Astrocyte (in vitro differentiated cells and primary cell): ENCODE data around the gene TMEM44. TPM values are rescaled to one million over a fixed set of nuclear protein-coding genes. Genes with fewer than 3 reads are reported as not detected.

ENCODE experiments used
- DNase-seq: peaks from one replicate; pipeline ENCODE4 v3.0.0-alpha.2; 2010; ENCODE audit warnings: low read depth
- FAIRE-seq: peaks from 2 replicates; lab custom pipeline; 2011; peaks lifted over from hg19 to GRCh38; lab: Jason Lieb, UNC
- H2AFZ ChIP-seq: 2 replicates; pipeline ENCODE4 v1.6.0; 2012; ENCODE audit warnings: low read depth, low read length, inconsistent platforms
- H3K27ac ChIP-seq: 2 replicates; pipeline ENCODE4 v1.5.1; 2011; ENCODE audit warnings: low read depth, low read length, inconsistent platforms
- H3K27me3 ChIP-seq: 2 replicates; pipeline ENCODE4 v1.6.0; 2011; ENCODE audit warnings: low read length, inconsistent platforms; ENCODE audit not compliant: insufficient read depth
- H3K36me3 ChIP-seq: 2 replicates; pipeline ENCODE4 v1.5.1; 2011; ENCODE audit warnings: low read length, inconsistent platforms; ENCODE audit not compliant: insufficient read depth
- H3K4me1 ChIP-seq: 2 replicates; pipeline ENCODE4 v1.5.1; 2011; ENCODE audit warnings: low read length, inconsistent platforms; ENCODE audit not compliant: insufficient read depth
- H3K4me2 ChIP-seq: 2 replicates; pipeline ENCODE4 v1.6.0; 2012; ENCODE audit warnings: low read length, inconsistent platforms
- H3K4me3 ChIP-seq: 2 replicates; pipeline ENCODE4 v1.5.1; 2011; ENCODE audit warnings: low read depth, mild to moderate bottlenecking, low read length, inconsistent platforms; ENCODE audit not compliant: insufficient read depth
- H3K79me2 ChIP-seq: 2 replicates; pipeline ENCODE4 v1.6.0; 2012; ENCODE audit warnings: mild to moderate bottlenecking, low read length, inconsistent platforms; ENCODE audit not compliant: insufficient read depth
- H3K9ac ChIP-seq: 2 replicates; pipeline ENCODE4 v1.6.0; 2012; ENCODE audit warnings: mild to moderate bottlenecking, low read length, inconsistent platforms
- H3K9me3 ChIP-seq: 2 replicates; pipeline ENCODE4 v1.5.1; 2012; ENCODE audit warnings: low read depth, mild to moderate bottlenecking, low read length, inconsistent platforms; ENCODE audit not compliant: insufficient read depth
- H4K20me1 ChIP-seq: 2 replicates; pipeline ENCODE4 v1.6.0; 2012; ENCODE audit warnings: low read length, inconsistent platforms; ENCODE audit not compliant: insufficient read depth
- H3K27ac Mint-ChIP-seq: one replicate; pipeline ENCODE4 v1.8.0; 2021; ENCODE audit warnings: mild to moderate bottlenecking, mixed read lengths; ENCODE audit not compliant: unreplicated experiment
- H3K27me3 Mint-ChIP-seq: one replicate; pipeline ENCODE4 v1.8.0; 2021; ENCODE audit warnings: low read depth, mixed read lengths; ENCODE audit not compliant: unreplicated experiment
- H3K36me3 Mint-ChIP-seq: one replicate; pipeline ENCODE4 v1.8.0; 2021; ENCODE audit warnings: low read depth, mixed read lengths; ENCODE audit not compliant: unreplicated experiment
- H3K4me1 Mint-ChIP-seq: one replicate; pipeline ENCODE4 v1.8.0; 2021; ENCODE audit warnings: low read depth, mixed read lengths; ENCODE audit not compliant: unreplicated experiment
- H3K4me3 Mint-ChIP-seq: one replicate; pipeline ENCODE4 v1.8.0; 2021; ENCODE audit warnings: mild to moderate bottlenecking, moderate library complexity, mixed read lengths; ENCODE audit not compliant: unreplicated experiment
- H3K9me3 Mint-ChIP-seq: one replicate; pipeline ENCODE4 v1.8.0; 2021; ENCODE audit warnings: mild to moderate bottlenecking, mixed read lengths; ENCODE audit not compliant: unreplicated experiment
- CTCF ChIP-seq: IDR thresholded peaks from 2 replicates; pipeline ENCODE4 v1.5.1; 2011; ENCODE audit warnings: low read depth, mild to moderate bottlenecking, inconsistent platforms, low read length, moderate library complexity; ENCODE audit not compliant: insufficient read depth
- EZH2 ChIP-seq: IDR thresholded peaks from 2 replicates; pipeline ENCODE4 v1.6.1; 2012; ENCODE audit warnings: mild to moderate bottlenecking, low read length, inconsistent platforms; ENCODE audit not compliant: insufficient read depth
- total RNA-seq: library from RNA; stranded (reverse); gene quantifications from 2 replicates; pipeline ENCODE4 v1.2.1, GENCODE V29; 2021

Gene TMEM44
- total RNA-seq, 1 donor from 2014 or later: 9.8 TPM

GRCh38 chr3:194569252-194569651, 64.0 kb downstream of the TMEM44 start:
- H3K9me3 ChIP-seq: no peaks in the 10 kb centered on the region
- no peaks in the 10 kb centered on the region for H4K20me1 ChIP-seq
- no peaks in the 10 kb centered on the region for H3K79me2 ChIP-seq
- Mint-ChIP-seq H3K9me3 (no peaks in the 10 kb centered on the region), H3K4me3 (no peak overlapping the region), H3K27me3 (no peaks in the 10 kb centered on the region), H3K4me1 (peaks cover 36% of the 10 kb centered on the region), H3K36me3 (no peaks in the 10 kb centered on the region), H3K27ac (no peak overlapping the region)
- H3K4me2 ChIP-seq: no peak overlapping the region
- no peak overlapping the region for H3K4me3 ChIP-seq
- no peak for FAIRE-seq
- no peaks in the 10 kb centered on the region for H3K27me3 ChIP-seq
- H3K36me3 ChIP-seq: no peaks in the 10 kb centered on the region
- TF ChIP-seq CTCF (no peak), EZH2 (no peak)
- peaks cover 33% of the 10 kb centered on the region for H3K4me1 ChIP-seq
- DNase-seq: no peak
- no peak overlapping the region for H3K9ac ChIP-seq
- H3K27ac ChIP-seq: no peak overlapping the region
- H2AFZ ChIP-seq: no peak overlapping the region

GRCh38 chr3:194565597-194566190, 67.5 kb downstream of the TMEM44 start:
- Mint-ChIP-seq H3K4me1 (peaks cover 10% of the 10 kb centered on the region), H3K36me3 (no peaks in the 10 kb centered on the region), H3K27ac (peak overlapping the region; percentile 66), H3K27me3 (peaks cover 2% of the 10 kb centered on the region), H3K9me3 (no peaks in the 10 kb centered on the region), H3K4me3 (no peak overlapping the region)
- peak overlapping the region; percentile 61 for H3K4me2 ChIP-seq
- no peaks in the 10 kb centered on the region for H3K27me3 ChIP-seq
- no peak overlapping the region for H3K4me3 ChIP-seq
- H3K79me2 ChIP-seq: no peaks in the 10 kb centered on the region
- H3K4me1 ChIP-seq: peaks cover 13% of the 10 kb centered on the region
- FAIRE-seq: peak; percentile 23
- no peak for TF ChIP-seq EZH2
- no peak for TF ChIP-seq CTCF
- peak overlapping the region; percentile 21 for H3K27ac ChIP-seq
- H2AFZ ChIP-seq: no peak overlapping the region
- H3K36me3 ChIP-seq: no peaks in the 10 kb centered on the region
- H3K9ac ChIP-seq: peak overlapping the region; percentile 26
- peak; percentile 82 for DNase-seq
- no peaks in the 10 kb centered on the region for H4K20me1 ChIP-seq
- no peaks in the 10 kb centered on the region for H3K9me3 ChIP-seq

- no peaks in the 10 kb centered on the region for H3K27me3 ChIP-seq
- H2AFZ ChIP-seq: no peak overlapping the region
- Mint-ChIP-seq H3K27ac (no peak overlapping the region), H3K9me3 (peaks cover 2% of the 10 kb centered on the region), H3K4me1 (peaks cover 8% of the 10 kb centered on the region), H3K27me3 (peaks cover 5% of the 10 kb centered on the region), H3K4me3 (no peak overlapping the region), H3K36me3 (no peaks in the 10 kb centered on the region)
- H3K79me2 ChIP-seq: no peaks in the 10 kb centered on the region
- H3K9me3 ChIP-seq: no peaks in the 10 kb centered on the region
- no peaks in the 10 kb centered on the region for H4K20me1 ChIP-seq
- H3K27ac ChIP-seq: no peak overlapping the region
- no peaks in the 10 kb centered on the region for H3K36me3 ChIP-seq
- DNase-seq (no peak), FAIRE-seq (no peak)
- H3K9ac ChIP-seq: no peak overlapping the region
- H3K4me2 ChIP-seq: no peak overlapping the region
- no peak overlapping the region for H3K4me3 ChIP-seq
- H3K4me1 ChIP-seq: peaks cover 13% of the 10 kb centered on the region
- TF ChIP-seq CTCF: no peak
- TF ChIP-seq EZH2: no peak
These were observed 70.2 kb downstream of the TMEM44 start for GRCh38 chr3:194562986-194563385.
